GM18868 (cell line): ENCODE data around the gene HPGD.

Experiments used
- ATAC-seq: cut with Tn5 transposase; IDR thresholded peaks from one replicate; pipeline ENCODE4 v1.9.1; 2021; ENCODE audit warnings: mild to moderate bottlenecking, moderate library complexity; ENCODE audit not compliant: unreplicated experiment

Gene HPGD

DNA sequence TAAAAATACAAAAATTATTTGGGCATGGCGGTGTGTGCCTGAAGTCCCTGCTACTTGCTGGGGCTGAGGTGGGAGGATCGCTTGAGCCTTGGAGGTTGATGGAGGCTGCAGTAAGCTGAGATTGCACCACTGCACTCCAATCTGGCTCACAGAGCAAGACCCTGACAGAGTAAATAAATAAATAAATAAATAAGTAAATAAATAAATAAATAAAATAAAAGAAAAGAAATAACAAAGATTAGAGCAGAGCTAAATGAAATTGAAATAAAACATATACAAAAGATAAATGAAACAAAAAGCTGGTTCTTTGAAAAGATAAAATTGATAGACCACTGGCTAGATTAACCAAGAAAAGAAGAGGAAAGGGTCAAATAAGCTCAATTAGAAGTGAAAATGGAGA is 43.1 kb downstream of the HPGD start:
- no peak for ATAC-seq

- ATAC-seq, result no peak
Observed at GRCh38 chr4:174475528-174475927, 46.8 kb downstream of the HPGD start.

DNA sequence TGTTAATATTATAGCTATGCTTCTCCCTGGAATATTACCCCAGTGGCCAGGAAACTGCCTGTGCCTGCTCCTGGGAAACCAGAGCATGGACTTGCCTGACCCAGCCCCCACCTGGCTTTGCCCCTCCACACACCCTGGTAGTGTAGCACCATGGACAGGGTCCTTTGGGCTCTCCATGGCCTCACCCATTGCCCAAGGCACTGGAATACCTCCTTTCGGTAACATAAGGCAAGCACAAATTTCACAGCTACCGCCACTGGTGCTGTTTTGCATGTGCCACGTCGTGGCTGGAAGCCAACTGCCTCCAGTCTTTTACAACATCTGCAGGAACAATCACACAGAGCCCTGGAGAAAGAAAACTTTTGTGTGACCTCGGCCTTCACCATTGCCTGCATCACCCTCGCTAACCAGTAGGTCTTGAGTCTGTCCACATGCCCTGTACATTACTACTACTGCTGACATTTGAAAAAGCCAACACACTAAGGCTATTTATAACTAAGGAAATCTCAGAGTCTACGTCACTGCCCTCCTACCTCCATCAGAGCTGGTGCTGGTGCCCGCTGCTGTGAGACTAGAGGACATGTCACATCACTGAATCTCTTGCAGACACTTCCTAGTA is 47.7 kb downstream of the HPGD start:
- ATAC-seq, result no peak

DNA sequence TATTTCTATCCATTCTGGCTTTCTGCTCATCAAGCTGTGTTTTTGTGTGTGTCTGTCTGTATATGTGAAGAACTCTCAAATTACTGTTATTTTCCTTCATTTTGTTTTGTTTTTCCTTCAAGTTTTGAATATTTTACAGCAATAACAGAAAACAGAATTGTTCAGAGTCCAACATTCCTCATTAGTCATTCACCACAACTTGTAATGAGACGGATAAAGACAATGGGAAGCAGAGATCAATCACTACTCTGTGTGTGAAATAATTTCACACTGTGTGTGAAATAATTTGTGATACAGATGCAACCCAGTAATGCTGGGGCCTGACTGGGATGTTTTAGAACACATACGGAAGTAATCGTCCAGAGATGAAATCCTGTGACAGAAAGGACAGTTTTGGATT is 55.2 kb downstream of the HPGD start:
- ATAC-seq, result no peak

- ATAC-seq, result no peak
Observed at GRCh38 chr4:174464949-174465348, 57.3 kb downstream of the HPGD start.

GRCh38 chr4:174461466-174462106 is 60.7 kb downstream of the HPGD start:
- ATAC-seq, result no peak

GRCh38 chr4:174460684-174461083 is 61.6 kb downstream of the HPGD start:
- ATAC-seq, result no peak

DNA sequence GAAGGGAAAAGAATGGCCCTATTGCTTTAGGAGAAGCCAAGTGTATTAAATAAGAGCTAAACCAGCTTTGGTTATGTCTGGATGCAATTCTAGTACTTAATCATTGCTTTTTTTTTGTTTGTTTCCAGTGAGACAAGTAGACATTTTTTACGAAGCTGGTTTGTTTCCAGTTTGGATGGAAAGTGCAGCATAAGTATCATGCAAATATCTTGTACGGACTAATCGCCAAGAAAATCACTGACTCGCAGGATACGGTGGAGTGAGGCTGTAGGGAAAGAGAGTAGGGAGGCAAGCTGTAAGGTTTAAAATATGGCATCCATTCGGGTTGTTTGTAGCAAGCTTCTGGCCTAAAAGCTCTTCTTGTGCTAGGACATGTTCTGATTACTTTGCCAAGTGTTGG is 64.8 kb downstream of the HPGD start:
- no peak for ATAC-seq

DNA sequence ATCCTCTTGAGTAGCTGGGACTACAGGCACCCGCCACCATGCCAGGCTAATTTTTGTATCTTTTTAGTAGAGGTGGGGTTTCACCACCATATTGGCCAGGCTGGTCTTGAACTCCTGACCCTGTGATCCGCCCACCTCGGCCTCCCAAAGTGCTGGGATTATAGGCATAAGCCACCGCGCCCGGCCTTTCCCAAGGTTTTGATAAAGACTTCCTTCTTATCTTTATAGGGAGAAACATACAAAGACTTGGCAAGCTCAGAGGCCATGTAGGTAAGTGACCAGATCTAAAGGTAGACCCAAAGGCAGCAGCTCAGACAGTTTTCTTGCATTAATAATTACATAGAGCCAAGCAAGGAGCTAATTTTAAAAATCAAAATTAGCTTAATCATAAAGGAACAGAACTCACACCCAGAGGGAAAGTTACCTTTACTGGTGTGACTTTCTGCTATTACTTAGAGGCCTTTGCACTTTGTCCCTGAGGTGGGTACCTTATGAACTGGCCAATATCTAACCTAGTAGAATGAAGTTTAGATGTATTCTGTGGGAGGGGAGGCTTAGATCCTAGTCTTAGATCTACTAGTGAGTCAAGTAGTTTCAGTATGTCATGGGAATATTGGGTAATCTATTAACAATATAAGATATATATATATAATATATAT is 67.3 kb downstream of the HPGD start:
- no peak for ATAC-seq

GRCh38 chr4:174451718-174452296 is 70.5 kb downstream of the HPGD start:
- ATAC-seq, result no peak

GRCh38 chr4:174450786-174451125 is 71.5 kb downstream of the HPGD start:
- ATAC-seq, result no peak

DNA sequence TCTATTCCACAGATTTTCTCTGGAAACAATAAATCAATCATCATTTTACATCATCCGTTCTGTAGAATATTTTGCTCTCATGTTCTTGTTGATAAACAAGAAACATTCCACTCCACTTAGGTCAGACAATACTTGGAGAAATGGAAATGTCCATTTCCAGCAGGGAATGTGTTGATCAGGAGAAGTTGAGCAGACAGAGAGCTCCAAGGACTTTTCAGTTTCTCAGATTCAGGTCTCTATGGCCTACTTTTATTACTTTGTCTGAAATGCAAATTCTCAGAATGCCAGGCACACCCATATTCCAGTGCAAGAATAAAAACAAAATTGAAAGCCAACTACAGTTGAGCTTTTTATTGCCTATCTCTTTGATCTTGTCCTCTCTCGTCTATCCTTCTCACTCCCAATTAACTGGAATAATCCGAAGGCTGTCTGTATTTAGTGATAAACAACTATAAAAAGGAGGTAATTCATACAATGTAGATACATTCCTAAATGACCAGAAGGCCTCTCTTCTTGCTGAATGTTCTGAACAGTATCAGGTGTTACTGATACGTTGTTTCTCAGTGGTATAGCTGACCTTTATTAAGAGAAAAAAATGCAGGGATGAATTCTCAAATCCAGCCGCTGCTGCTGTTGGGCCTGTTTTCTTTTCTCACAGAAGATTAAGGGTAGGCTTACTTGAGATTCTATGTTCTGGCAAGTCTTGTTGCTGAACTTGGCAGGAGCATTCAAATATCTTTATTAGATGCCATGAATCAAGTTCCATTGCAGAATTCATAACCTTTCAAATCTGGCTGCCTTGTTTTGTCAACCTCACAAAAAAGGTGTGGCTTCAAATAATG is 72.1 kb downstream of the HPGD start:
- no peak for ATAC-seq

- no peak for ATAC-seq
Observed at GRCh38 chr4:174449152-174449551, 73.1 kb downstream of the HPGD start.

GRCh38 chr4:174444390-174444789 is 77.9 kb downstream of the HPGD start:
- no peak for ATAC-seq
